Esophagus squamous epithelium (tissue), 4 donors: ENCODE results near the gene SOX18.

ENCODE experiments used
- CTCF ChIP-seq, 6 experiments: fragments of 450-650 bp in 4 of 6; fragments of 200-600 bp in 2 of 6; sonication (generic) in 2 of 6; IDR thresholded peaks; one replicate each; pipeline ENCODE4 v1.5.1; 2016 to 2019; ENCODE audit warnings: antibody characterized with exemption in 6 of 6, mild to moderate bottlenecking in 4 of 6, moderate library complexity in 4 of 6
- POLR2A ChIP-seq, 4 donors: fragments of 450-650 bp; IDR thresholded peaks; one replicate each; pipeline ENCODE4 v1.6.1; 2017; ENCODE audit warnings: antibody characterized with exemption in 4 of 4, mild to moderate bottlenecking in 4 of 4, moderate library complexity in 3 of 4

GRCh38 chr20:64042054-64042781, 7.2 kb downstream of the SOX18 start:
- no peak for TF ChIP-seq CTCF (IDR thresholded peaks at IDR 0.05)
- no peak for TF ChIP-seq POLR2A (IDR thresholded peaks at IDR 0.05)
